SK-N-SH (cell line): ENCODE measurements around the gene RASIP1.

Source experiments
- CHD2 ChIP-seq: fragments of 150-350 bp; IDR thresholded peaks from 2 replicates; pipeline ENCODE4 v1.6.1; 2018; ENCODE audit warnings: low read length; ENCODE audit not compliant: partially characterized antibody
- CTCF ChIP-seq: fragments of 200-600 bp; sonication (generic); IDR thresholded peaks from 2 replicates; pipeline ENCODE4 v1.6.1; 2017; ENCODE audit warnings: antibody characterized with exemption, mild to moderate bottlenecking, moderate library complexity
- EP300 ChIP-seq, 2 experiments: IDR thresholded peaks; 2 replicates each; pipeline versions ENCODE4 v1.4.0 to v1.6.1; 2012; ENCODE audit warnings: borderline replicate concordance in 1 of 2, low read depth in 1 of 2, low read length in 1 of 2
- EZH2phosphoT487 ChIP-seq: fragments of 200-600 bp; sonication (generic); IDR thresholded peaks from 2 replicates; pipeline ENCODE4 v1.6.1; 2017; ENCODE audit warnings: low read depth, mixed run types, mild to moderate bottlenecking, antibody characterized with exemption, moderate library complexity, borderline replicate concordance
- FOSL2 ChIP-seq: IDR thresholded peaks from 2 replicates; pipeline ENCODE4 v1.4.0; 2012; ENCODE audit warnings: low read depth, mild to moderate bottlenecking, moderate library complexity, borderline replicate concordance
- FOXM1 ChIP-seq: IDR thresholded peaks from 2 replicates; pipeline ENCODE4 v1.4.0; 2012; ENCODE audit warnings: low read depth, mild to moderate bottlenecking
- POLR2AphosphoS5 ChIP-seq: IDR thresholded peaks from 2 replicates; pipeline ENCODE4 v1.6.1; 2012; ENCODE audit warnings: low read depth, low read length
- RCOR1 ChIP-seq: fragments of 150-350 bp; IDR thresholded peaks from 2 replicates; pipeline ENCODE4 v1.6.1; 2017; ENCODE audit warnings: antibody characterized with exemption, low read length
- RFX5 ChIP-seq: IDR thresholded peaks from 2 replicates; pipeline ENCODE4 v1.6.1; 2012; ENCODE audit warnings: mild to moderate bottlenecking, improper control_type of control experiment, low read length
- SMC3 ChIP-seq: IDR thresholded peaks from 2 replicates; pipeline ENCODE4 v1.6.1; 2012; ENCODE audit warnings: low read depth, low read length, improper control_type of control experiment
- TAF1 ChIP-seq: IDR thresholded peaks from 2 replicates; pipeline ENCODE4 v1.6.1; 2012; ENCODE audit warnings: low read depth, mild to moderate bottlenecking, low read length, moderate library complexity, borderline replicate concordance
- USF2 ChIP-seq: fragments of 150-350 bp; IDR thresholded peaks from 2 replicates; pipeline ENCODE4 v1.6.1; 2017; ENCODE audit warnings: antibody characterized with exemption, low read length, low read depth, borderline replicate concordance
- YY1 ChIP-seq: IDR thresholded peaks from 2 replicates; pipeline ENCODE4 v1.4.0; 2012; ENCODE audit warnings: low read depth, mild to moderate bottlenecking
- ZBTB33 ChIP-seq: IDR thresholded peaks from 2 replicates; pipeline ENCODE4 v1.4.0; 2012; ENCODE audit warnings: low read depth, borderline replicate concordance

GRCh38 chr19:48715681-48716171 lies 24.7 kb downstream of the RASIP1 start:
- TF ChIP-seq POLR2AphosphoS5 (no peak), CTCF (no peak), YY1 (no peak), FOXM1 (no peak), RFX5 (no peak), EP300 (IDR thresholded peaks at IDR 0.05; ENCODE audit: borderline replicate concordance in 1 of 2, low read depth in 1 of 2, low read length in 1 of 2) (no peak), EZH2phosphoT487 (no peak), RCOR1 (no peak), USF2 (no peak), CHD2 (no peak), ZBTB33 (no peak), FOSL2 (no peak), SMC3 (no peak), TAF1 (no peak)
